ENCODE data around the gene PLD5.
"Not testable (repeated sequence)": the region's sequence is repeated elsewhere in the genome, so short reads cannot be mapped to it uniquely, and the experiment has no call there.

Gene PLD5

GRCh38 chr1:242189591-242189990 is 334.9 kb downstream of the PLD5 start:
- DNase-seq (ENCODE audit: low spot score): no peak
- in situ Hi-C loops (cut with MboI; ENCODE audit: low pct_unique_long_range_greater_than_20kb, low sequenced_read_pairs, unreplicated experiment): no loop called here
- TF ChIP-seq CTCF (IDR thresholded peaks at IDR 0.05; ENCODE audit: extremely low read depth, insufficient read depth, missing control alignments): no peak

- DNase-seq (ENCODE audit: low spot score): no peak
- in situ Hi-C loops (cut with MboI; ENCODE audit: low pct_unique_long_range_greater_than_20kb, low sequenced_read_pairs, unreplicated experiment): no loop called here
- no peak for TF ChIP-seq CTCF (IDR thresholded peaks at IDR 0.05; ENCODE audit: extremely low read depth, insufficient read depth, missing control alignments)
Observed at GRCh38 chr1:242187816-242188215, 336.7 kb downstream of the PLD5 start.

- in situ Hi-C loops (cut with MboI; ENCODE audit: low pct_unique_long_range_greater_than_20kb, low sequenced_read_pairs, unreplicated experiment): no loop called here
- DNase-seq (ENCODE audit: low spot score): no peak
- TF ChIP-seq CTCF (IDR thresholded peaks at IDR 0.05; ENCODE audit: extremely low read depth, insufficient read depth, missing control alignments): no peak
Observed at GRCh38 chr1:242187171-242187570, 337.3 kb downstream of the PLD5 start.

- no peak for DNase-seq (ENCODE audit: low spot score)
- in situ Hi-C loops (cut with MboI; ENCODE audit: low pct_unique_long_range_greater_than_20kb, low sequenced_read_pairs, unreplicated experiment): no loop called here
- no peak for TF ChIP-seq CTCF (IDR thresholded peaks at IDR 0.05; ENCODE audit: extremely low read depth, insufficient read depth, missing control alignments)
Observed at GRCh38 chr1:242185731-242186130, 338.8 kb downstream of the PLD5 start.

- DNase-seq (ENCODE audit: low spot score): no peak
- no peak for TF ChIP-seq CTCF (IDR thresholded peaks at IDR 0.05; ENCODE audit: extremely low read depth, insufficient read depth, missing control alignments)
- in situ Hi-C loops (cut with MboI; ENCODE audit: low pct_unique_long_range_greater_than_20kb, low sequenced_read_pairs, unreplicated experiment): no loop called here
Observed at GRCh38 chr1:242184955-242185354, 339.5 kb downstream of the PLD5 start.

- peak; percentile 23 for DNase-seq (ENCODE audit: low spot score)
- in situ Hi-C loops (cut with MboI; ENCODE audit: low pct_unique_long_range_greater_than_20kb, low sequenced_read_pairs, unreplicated experiment): not testable (repeated sequence)
Observed at GRCh38 chr1:242179767-242180166, 344.7 kb downstream of the PLD5 start.

- TF ChIP-seq CTCF (IDR thresholded peaks at IDR 0.05; ENCODE audit: extremely low read depth, insufficient read depth, missing control alignments): no peak
- in situ Hi-C loops (cut with MboI; ENCODE audit: low pct_unique_long_range_greater_than_20kb, low sequenced_read_pairs, unreplicated experiment): no loop called here
- no peak for DNase-seq (ENCODE audit: low spot score)
Observed at GRCh38 chr1:242178924-242179708, 345.4 kb downstream of the PLD5 start.

Measured in GM13977 (cell line).